Spleen (tissue), 11 donors: ENCODE results near the gene RNF103. TPM values are rescaled to one million over a fixed set of nuclear protein-coding genes. Genes with fewer than 3 reads are reported as not detected.
A peak's percentile ranks its signal among the peaks of the same experiment; 100 is the strongest.

ENCODE experiments used
- DNase-seq: peaks from one replicate; pipeline ENCODE4 v3.0.0-alpha.2; 2020
- H3K27ac ChIP-seq, 8 donors: fragments of 200-600 bp; sonication (generic) in 7 of 8; 1 replicate in 4 of 8; 2 replicates in 4 of 8; pipeline versions ENCODE4 v1.5.0 to v1.8.0; 2016 to 2021; ENCODE audit warnings: inconsistent platforms in 4 of 8, mild to moderate bottlenecking in 4 of 8, moderate library complexity in 1 of 8
- H3K27me3 ChIP-seq, 7 donors: fragments of 200-600 bp; sonication (generic) in 6 of 7; replicated peaks in 1 of 7; 1 replicate in 4 of 7; 2 replicates in 3 of 7; pipeline versions ENCODE4 v1.5.0 to v1.8.0; 2016 to 2021; ENCODE audit warnings: inconsistent platforms in 3 of 7, mild to moderate bottlenecking in 1 of 7
- H3K36me3 ChIP-seq, 6 donors: fragments of 200-600 bp; sonication (generic) in 5 of 6; 1 replicate in 4 of 6; 2 replicates in 2 of 6; pipeline versions ENCODE4 v1.5.0 to v1.8.0; 2016 to 2021; ENCODE audit warnings: inconsistent platforms in 2 of 6
- H3K4me1 ChIP-seq, 6 donors: fragments of 200-600 bp; sonication (generic) in 5 of 6; 1 replicate in 3 of 6; 2 replicates in 3 of 6; pipeline versions ENCODE4 v1.5.0 to v1.8.0; 2016 to 2021; ENCODE audit warnings: inconsistent platforms in 3 of 6
- H3K4me3 ChIP-seq, 8 donors: fragments of 200-600 bp; sonication (generic) in 7 of 8; 1 replicate in 4 of 8; 2 replicates in 4 of 8; pipeline versions ENCODE4 v1.5.0 to v1.8.0; 2016 to 2021; ENCODE audit warnings: inconsistent platforms in 4 of 8, mild to moderate bottlenecking in 4 of 8, moderate library complexity in 2 of 8
- H3K9me3 ChIP-seq, 8 donors: fragments of 200-600 bp; sonication (generic) in 7 of 8; 1 replicate in 4 of 8; 2 replicates in 4 of 8; pipeline versions ENCODE4 v1.5.0 to v1.8.0; 2016 to 2021; ENCODE audit warnings: inconsistent platforms in 4 of 8
- POLR2A ChIP-seq, 3 donors: fragments of 450-650 bp; IDR thresholded peaks; one replicate each; pipeline ENCODE4 v1.5.1; 2017; ENCODE audit warnings: antibody characterized with exemption in 3 of 3, mild to moderate bottlenecking in 1 of 3
- POLR2AphosphoS5 ChIP-seq, 3 donors: sonication (generic); formaldehyde crosslinking; IDR thresholded peaks; one replicate each; pipeline ENCODE4 v1.5.1; 2017; ENCODE audit warnings: antibody characterized with exemption in 3 of 3
- WGBS, 5 donors: extraction: QIAGEN DNeasy Blood & Tissue Kit in 3 of 5; methylation state at CpG; one replicate each; pipeline versions ENCODE4 v1.1.5 to v1.1.7; 2013 to 2018; 5-methylcytosine and 5-hydroxymethylcytosine counted together
- intact Hi-C: fragments of 100-400 bp; cut with DNase I; formaldehyde crosslinking; loops from one replicate; pipeline ENCODE4 v1.15.0; 2023; ENCODE audit warnings: low total_unique reads
- polyA plus RNA-seq, 3 donors: library from polyadenylated mRNA; stranded (reverse); fragments of 200-250 nt; gene quantifications; one replicate each; pipeline ENCODE4 v1.2.1, GENCODE V29; 2013
- total RNA-seq, 7 donors: library from RNA; depleted of rRNA in 3 of 7; stranded (reverse); fragments of >200 nt in 3 of 7; fragmentation: NEBNext Ultra II Directional in 4 of 7; extraction: Animal tissue kit (Norgen Biotek cat#: 25700) in 4 of 7; gene quantifications; one replicate each; pipeline versions ENCODE4 v1.1.0 to v1.2.1, GENCODE V29; 2016 to 2021
- TF ChIP-seq, protein P1 (sequence below), 11 experiments: fragments of 200-600 bp in 7 of 11; fragments of 450-650 bp in 4 of 11; sonication (generic) in 4 of 11; IDR thresholded peaks in 8 of 11; conservative IDR thresholded peaks in 3 of 11; 1 replicate in 7 of 11; 2 replicates in 4 of 11; pipeline versions ENCODE4 v1.4.0 to v1.8.0; 2016 to 2021; ENCODE audit warnings: antibody characterized with exemption in 11 of 11, inconsistent platforms in 4 of 11, mild to moderate bottlenecking in 1 of 11
- donor health status: healthy with polysubstance abuse.
- donor health status: DM: no; HTN: no; CAD: no; lungs with moderate emphysema.
- donor health status: DM: no; HTN: no; CAD: no.
- donor health status: Bipolar disorder and iron deficiency.
- donor health status: healthy.
- donor health status: DM: no; HTN: no; CAD: no.
- donor health status: DM: yes; HTN: yes; CAD: no.

Gene RNF103
- total and polyA plus RNA-seq, 10 donors = 9.1 to 34.7 (median 23.1) TPM

DNA sequence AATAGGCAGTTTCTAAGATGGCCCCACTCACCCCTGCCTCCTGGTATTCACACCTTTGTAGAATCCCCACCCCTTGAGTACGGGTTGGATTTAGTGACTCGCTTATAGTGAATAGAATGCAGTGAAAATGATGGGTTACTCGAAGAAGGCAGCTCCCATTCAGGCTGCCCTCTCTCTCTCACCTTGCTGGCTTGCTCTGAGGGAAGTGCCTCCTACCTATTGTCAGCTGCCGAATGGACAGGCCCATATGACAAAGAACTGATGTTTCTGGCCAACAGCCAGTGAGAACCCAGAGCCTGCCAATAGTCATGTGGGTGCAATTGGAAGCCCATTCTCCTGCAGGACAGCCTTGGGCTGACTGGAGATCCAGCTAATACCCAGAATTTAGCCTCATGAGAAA is 22.1 kb upstream of the RNF103 start:
- intact Hi-C loops = no loop called here
- Histone ChIP-seq H3K9me3 (peaks cover under 1 to 32% (median 22%) of the 10 kb centered on the region in 8 donors), H3K27me3 (no peaks in the 10 kb centered on the region), H3K36me3 (no peaks in the 10 kb centered on the region), H3K4me1 (no peaks in the 10 kb centered on the region), H3K4me3 (no peak overlapping the region), H3K27ac (no peak overlapping the region)
- no peak for DNase-seq
- 86 to 93% (median 87%) methylated on average over 4 of the region's 4 CpGs for WGBS, 5 donors
- TF ChIP-seq, protein P1, sequence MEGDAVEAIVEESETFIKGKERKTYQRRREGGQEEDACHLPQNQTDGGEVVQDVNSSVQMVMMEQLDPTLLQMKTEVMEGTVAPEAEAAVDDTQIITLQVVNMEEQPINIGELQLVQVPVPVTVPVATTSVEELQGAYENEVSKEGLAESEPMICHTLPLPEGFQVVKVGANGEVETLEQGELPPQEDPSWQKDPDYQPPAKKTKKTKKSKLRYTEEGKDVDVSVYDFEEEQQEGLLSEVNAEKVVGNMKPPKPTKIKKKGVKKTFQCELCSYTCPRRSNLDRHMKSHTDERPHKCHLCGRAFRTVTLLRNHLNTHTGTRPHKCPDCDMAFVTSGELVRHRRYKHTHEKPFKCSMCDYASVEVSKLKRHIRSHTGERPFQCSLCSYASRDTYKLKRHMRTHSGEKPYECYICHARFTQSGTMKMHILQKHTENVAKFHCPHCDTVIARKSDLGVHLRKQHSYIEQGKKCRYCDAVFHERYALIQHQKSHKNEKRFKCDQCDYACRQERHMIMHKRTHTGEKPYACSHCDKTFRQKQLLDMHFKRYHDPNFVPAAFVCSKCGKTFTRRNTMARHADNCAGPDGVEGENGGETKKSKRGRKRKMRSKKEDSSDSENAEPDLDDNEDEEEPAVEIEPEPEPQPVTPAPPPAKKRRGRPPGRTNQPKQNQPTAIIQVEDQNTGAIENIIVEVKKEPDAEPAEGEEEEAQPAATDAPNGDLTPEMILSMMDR (IDR thresholded peaks at IDR 0.05 in 8 of 11, conservative IDR thresholded peaks at IDR 0.05 in 3 of 11) = no peak
- TF ChIP-seq POLR2AphosphoS5 (IDR thresholded peaks at IDR 0.05) = no peak
- no peak for TF ChIP-seq POLR2A (IDR thresholded peaks at IDR 0.05)

DNA sequence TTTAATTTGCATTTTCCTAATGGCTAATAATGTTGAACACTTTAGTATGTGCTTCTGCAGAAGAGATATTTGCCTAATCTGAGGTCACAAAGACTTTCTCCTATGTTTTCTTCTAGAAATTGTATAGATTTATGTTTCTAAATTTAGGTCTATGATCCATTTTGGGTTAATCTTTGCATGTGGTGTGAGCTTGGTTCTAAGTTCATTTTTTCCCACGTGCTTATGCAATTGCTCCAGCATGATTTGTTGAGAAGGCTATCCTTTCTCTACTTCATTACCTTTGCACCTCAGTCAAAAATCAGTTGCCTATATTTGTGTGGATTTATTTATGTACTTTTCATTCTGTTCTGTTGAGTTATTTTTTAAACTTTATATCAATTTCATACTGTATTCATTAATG is 15.0 kb upstream of the RNF103 start:
- intact Hi-C loops = no loop called here
- DNase-seq = no peak
- Histone ChIP-seq H3K27ac (no peak overlapping the region), H3K27me3 (no peaks in the 10 kb centered on the region), H3K4me3 (no peak overlapping the region), H3K9me3 (peaks cover 5 to 31% (median 28%) of the 10 kb centered on the region in 8 donors), H3K36me3 (no peaks in the 10 kb centered on the region), H3K4me1 (no peaks in the 10 kb centered on the region)
- TF ChIP-seq POLR2A (IDR thresholded peaks at IDR 0.05) (no peak), POLR2AphosphoS5 (IDR thresholded peaks at IDR 0.05) (no peak)
- TF ChIP-seq, protein P1 (IDR thresholded peaks at IDR 0.05 in 8 of 11, conservative IDR thresholded peaks at IDR 0.05 in 3 of 11) = no peak
- WGBS, 5 donors = 74 to 86% (median 77%) methylated on average over 1 of the region's 1 CpG

DNA sequence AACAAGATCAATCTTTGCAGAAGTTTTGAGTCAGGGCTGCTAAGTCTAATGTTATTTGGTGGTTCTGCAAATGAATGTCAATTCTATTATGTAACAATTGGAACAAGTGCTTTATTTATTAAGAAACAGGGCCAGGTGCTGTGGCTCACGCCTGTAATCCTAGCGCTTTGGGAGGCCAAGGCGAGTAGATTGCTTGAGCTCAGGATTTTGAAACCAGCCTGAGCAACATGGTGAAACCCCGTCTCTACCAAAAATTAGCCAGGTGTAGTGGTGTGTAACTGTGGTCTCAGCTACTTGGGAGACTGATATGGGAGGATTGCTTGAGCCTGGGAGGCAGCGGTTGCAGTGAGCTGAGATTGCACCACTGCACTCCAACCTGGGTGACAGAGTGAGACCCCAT is 13.2 kb upstream of the RNF103 start:
- WGBS, 5 donors = 64 to 94% (median 78%) methylated on average over 5 of the region's 5 CpGs
- TF ChIP-seq, protein P1 (IDR thresholded peaks at IDR 0.05 in 8 of 11, conservative IDR thresholded peaks at IDR 0.05 in 3 of 11) = no peak
- no peak for TF ChIP-seq POLR2A (IDR thresholded peaks at IDR 0.05)
- no peak for TF ChIP-seq POLR2AphosphoS5 (IDR thresholded peaks at IDR 0.05)
- H3K4me1 ChIP-seq = no peaks in the 10 kb centered on the region
- no peaks in the 10 kb centered on the region for H3K27me3 ChIP-seq
- no peak for DNase-seq
- H3K9me3 ChIP-seq = peaks cover 5 to 31% (median 28%) of the 10 kb centered on the region in 8 donors
- no peaks in the 10 kb centered on the region for H3K36me3 ChIP-seq
- intact Hi-C loops = no loop called here
- H3K27ac ChIP-seq = no peak overlapping the region
- no peak overlapping the region for H3K4me3 ChIP-seq

DNA sequence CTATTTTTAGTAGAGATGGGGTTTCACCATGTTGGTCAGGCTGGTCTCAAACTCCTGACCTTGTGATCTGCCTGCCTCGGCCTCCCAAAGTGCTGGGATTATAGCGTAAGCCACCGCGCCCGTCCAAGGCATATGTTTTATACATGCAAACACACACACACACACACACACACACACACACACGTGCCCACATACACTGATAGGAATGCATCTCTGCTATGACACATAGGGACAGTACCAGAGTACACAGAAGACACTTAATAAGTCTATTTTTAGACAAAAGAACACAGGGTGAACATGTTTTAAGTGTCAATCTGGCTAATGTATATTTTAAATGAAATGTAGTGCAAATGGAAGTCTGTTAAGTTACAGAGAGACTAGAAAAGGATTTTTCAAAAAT is 10.7 kb upstream of the RNF103 start:
- H3K4me3 ChIP-seq = no peak overlapping the region
- H3K4me1 ChIP-seq = no peaks in the 10 kb centered on the region
- WGBS, 5 donors = 87 to 96% (median 94%) methylated on average over 6 of the region's 6 CpGs
- intact Hi-C loops = no loop called here
- H3K36me3 ChIP-seq = no peaks in the 10 kb centered on the region
- no peak overlapping the region for H3K27ac ChIP-seq
- no peak for TF ChIP-seq POLR2A (IDR thresholded peaks at IDR 0.05)
- TF ChIP-seq, protein P1 (IDR thresholded peaks at IDR 0.05 in 8 of 11, conservative IDR thresholded peaks at IDR 0.05 in 3 of 11) = no peak
- no peak for TF ChIP-seq POLR2AphosphoS5 (IDR thresholded peaks at IDR 0.05)
- DNase-seq = peak; percentile 43
- no peaks in the 10 kb centered on the region for H3K27me3 ChIP-seq
- H3K9me3 ChIP-seq = peaks cover 0 to 15% (median 6%) of the 10 kb centered on the region in 8 donors
